K562 (cell line): ENCODE data around the gene U2AF1L4. TPM values are rescaled to one million over a fixed set of nuclear protein-coding genes. Genes with fewer than 3 reads are reported as not detected.

Experiments used
- BHLHE40 ChIP-seq: IDR thresholded peaks from 2 replicates; pipeline ENCODE4 v1.6.1; 2011; ENCODE audit warnings: low read length, improper control_type of control experiment
- BRF1 ChIP-seq: IDR thresholded peaks from 3 replicates; pipeline ENCODE4 v1.6.1; 2011; ENCODE audit warnings: borderline replicate concordance, mild to moderate bottlenecking; ENCODE audit not compliant: insufficient read length; ENCODE audit errors: extremely low read depth
- CBX1 ChIP-seq: sonication (generic); IDR thresholded peaks from 2 replicates; pipeline ENCODE4 v1.6.1; 2016; ENCODE audit warnings: antibody characterized with exemption, low read depth, mild to moderate bottlenecking
- ELF2 ChIP-seq: fragments of 250-450 bp; sonication (Bioruptor Pico); IDR thresholded peaks from 2 replicates; pipeline ENCODE4 v1.5.0; 2021; ENCODE audit warnings: mild to moderate bottlenecking
- GTF2F1 ChIP-seq: IDR thresholded peaks from 2 replicates; pipeline ENCODE4 v1.6.1; 2011; ENCODE audit warnings: low read depth, low read length, improper control_type of control experiment
- HCFC1 ChIP-seq: IDR thresholded peaks from 2 replicates; pipeline ENCODE4 v1.6.1; 2012; ENCODE audit warnings: low read depth, low read length, improper control_type of control experiment
- KAT2B ChIP-seq: IDR thresholded peaks from one replicate; pipeline ENCODE4 v1.6.1; 2012; ENCODE audit warnings: low read depth, mild to moderate bottlenecking, control low read depth, inconsistent platforms, low read length, moderate library complexity
- NFYB ChIP-seq: IDR thresholded peaks from 2 replicates; pipeline ENCODE4 v1.6.1; 2011; ENCODE audit warnings: mild to moderate bottlenecking, moderate library complexity; ENCODE audit not compliant: insufficient read length; ENCODE audit errors: extremely low read depth
- RBBP5 ChIP-seq: fragments of 200-600 bp; sonication (generic); IDR thresholded peaks from 2 replicates; pipeline ENCODE4 v1.6.1; 2012; ENCODE audit warnings: borderline replicate concordance, mild to moderate bottlenecking, low read length, control low read depth, inconsistent platforms; ENCODE audit not compliant: insufficient read depth, poor library complexity, severe bottlenecking
- RBM25 ChIP-seq: fragments of 200-400 bp; formaldehyde crosslinking; IDR thresholded peaks from 2 replicates; pipeline ENCODE4 v1.6.1; 2018; ENCODE audit warnings: low read length, low read depth, moderate library complexity; ENCODE audit not compliant: severe bottlenecking
- TEAD4 ChIP-seq, 2 experiments: sonication (generic) in 1 of 2; formaldehyde crosslinking in 1 of 2; IDR thresholded peaks; 2 replicates each; pipeline versions ENCODE4 v1.6.1 to v1.8.0; 2012 to 2022; ENCODE audit warnings: borderline replicate concordance in 1 of 2, inconsistent platforms in 1 of 2, low read length in 1 of 2, mild to moderate bottlenecking in 1 of 2, missing genetic modification reagents in 1 of 2
- ZKSCAN8 ChIP-seq: fragments of 200-800 bp; sonication (Bioruptor generic); IDR thresholded peaks from 2 replicates; pipeline ENCODE4 v1.6.1; 2016; ENCODE audit warnings: missing genetic modification characterization, missing compliant biosample characterization
- ZNF584 ChIP-seq: fragments of 200-800 bp; sonication (Bioruptor generic); IDR thresholded peaks from 2 replicates; pipeline ENCODE4 v1.6.1; 2016; ENCODE audit warnings: low read depth, mild to moderate bottlenecking, missing genetic modification characterization, missing compliant biosample characterization
- polyA plus RNA-seq, 8 experiments: library from polyadenylated mRNA; depleted of rRNA in 4 of 8; stranded (reverse) in 5 of 8; unstranded in 3 of 8; fragments of >200 nt; fragmentation: Nextera tagmentation in 2 of 8; fragmentation: Illumina TruSeq in 1 of 8; extraction: Ambion mirVana in 2 of 8; extraction: Trizol in 1 of 8; gene quantifications; 2 replicates each; pipeline versions ENCODE4 v1.2.1 to v1.2.3, GENCODE V29; 2011 to 2014; ENCODE audit warnings: inconsistent platforms in 1 of 8, missing spikeins in 1 of 8
- total RNA-seq, 7 experiments: library from RNA; depleted of rRNA in 6 of 7; stranded (reverse); fragments of >200 nt in 6 of 7; fragmentation: Illumina TruSeq in 2 of 7; extraction: Trizol in 2 of 7; gene quantifications; 2 replicates each; pipeline versions ENCODE4 v1.2.1 to v1.2.3, GENCODE V29; 2011 to 2021; ENCODE audit warnings: low replicate concordance in 1 of 7
- TF ChIP-seq, protein P1 (sequence below): IDR thresholded peaks from 2 replicates; pipeline ENCODE4 v1.6.1; 2012; ENCODE audit warnings: low read depth, low read length, improper control_type of control experiment, borderline replicate concordance
- TF ChIP-seq, protein P2 (sequence below), 2 experiments: fragments of 450-650 bp; formaldehyde crosslinking in 1 of 2; IDR thresholded peaks; 2 replicates each; pipeline versions ENCODE4 v1.4.0 to v1.6.1; 2014 to 2020; ENCODE audit warnings: mild to moderate bottlenecking in 2 of 2, borderline replicate concordance in 1 of 2, low read depth in 1 of 2

Gene U2AF1L4
- total and polyA plus RNA-seq, 9 of the 15 experiments (the other 6 are each of a cell fraction or from before 2014, with no cell fraction given), result 8.4 to 19.5 (median 12.6) TPM

DNA sequence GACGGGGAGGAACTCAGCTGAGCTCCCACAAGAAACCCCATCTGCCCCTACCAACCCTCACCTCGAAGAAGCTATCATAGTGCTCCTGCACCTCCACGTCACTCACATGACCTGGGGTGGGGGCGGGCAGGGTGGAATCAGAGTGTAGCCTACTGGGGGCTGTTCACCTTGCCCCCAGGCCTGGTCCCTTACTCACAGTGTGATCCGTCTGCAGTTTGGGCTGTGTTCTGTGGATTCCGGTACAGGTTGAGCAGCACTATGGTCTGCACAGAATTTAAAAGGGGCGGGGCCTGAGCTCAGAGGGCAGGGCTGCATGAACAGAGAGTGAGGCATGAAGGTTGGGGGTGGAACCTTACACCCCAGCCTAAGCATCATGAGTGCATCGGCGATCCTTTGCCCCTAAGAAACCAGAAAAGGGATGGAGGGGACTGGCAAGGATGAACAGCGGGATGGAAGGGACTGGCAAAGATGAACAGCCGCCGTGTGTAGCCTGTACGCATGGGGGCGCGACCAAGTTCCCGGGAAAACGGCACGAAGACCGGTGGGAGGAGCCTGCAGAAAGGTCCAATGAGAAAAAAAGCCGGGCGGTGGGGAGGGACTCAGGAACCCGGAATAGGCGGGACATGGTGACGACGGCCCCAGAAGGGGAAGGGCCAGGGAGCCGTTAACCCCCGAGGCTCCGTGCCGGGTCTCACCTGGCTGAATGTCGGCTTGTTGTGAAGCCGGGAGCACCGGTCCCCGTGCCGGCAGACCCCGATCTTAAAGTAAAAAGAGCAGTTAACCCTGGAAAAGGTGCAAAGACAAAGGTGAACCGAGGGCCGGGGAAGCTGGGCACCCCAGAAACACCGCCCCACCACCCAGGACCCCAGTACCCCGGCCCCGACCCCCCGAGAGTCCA is 539 bp downstream of the U2AF1L4 start (continued):
- TF ChIP-seq RBM25 (no peak), RBBP5 (peak; percentile 71), TEAD4 (IDR thresholded peaks at IDR 0.05; ENCODE audit: low read length) (0 out of 2 replicates have a peak, but pooled peaks have one; percentile 9), TEAD4 (CRISPR knock-in tag; IDR thresholded peaks at IDR 0.05; ENCODE audit: borderline replicate concordance) (no peak), BRF1 (no peak), GTF2F1 (no peak), KAT2B (no peak), HCFC1 (peak; percentile 35; the same call in 1 of the 2 replicates), NFYB (peak; percentile 38), ELF2 (CRISPR knock-in tag) (no peak), CBX1 (no peak), ZNF584 (no peak), BHLHE40 (0 out of 2 replicates have a peak, but pooled peaks have one; percentile 24), ZKSCAN8 (CRISPR knock-in tag) (no peak)
- TF ChIP-seq, protein P1, sequence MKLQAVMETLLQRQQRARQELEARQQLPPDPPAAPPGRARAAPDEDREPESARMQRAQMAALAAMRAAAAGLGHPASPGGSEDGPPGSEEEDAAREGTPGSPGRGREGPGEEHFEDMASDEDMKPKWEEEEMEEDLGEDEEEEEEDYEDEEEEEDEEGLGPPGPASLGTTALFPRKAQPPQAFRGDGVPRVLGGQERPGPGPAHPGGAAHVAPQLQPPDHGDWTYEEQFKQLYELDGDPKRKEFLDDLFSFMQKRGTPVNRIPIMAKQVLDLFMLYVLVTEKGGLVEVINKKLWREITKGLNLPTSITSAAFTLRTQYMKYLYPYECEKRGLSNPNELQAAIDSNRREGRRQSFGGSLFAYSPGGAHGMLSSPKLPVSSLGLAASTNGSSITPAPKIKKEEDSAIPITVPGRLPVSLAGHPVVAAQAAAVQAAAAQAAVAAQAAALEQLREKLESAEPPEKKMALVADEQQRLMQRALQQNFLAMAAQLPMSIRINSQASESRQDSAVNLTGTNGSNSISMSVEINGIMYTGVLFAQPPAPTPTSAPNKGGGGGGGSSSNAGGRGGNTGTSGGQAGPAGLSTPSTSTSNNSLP, result no peak
- TF ChIP-seq, protein P2, sequence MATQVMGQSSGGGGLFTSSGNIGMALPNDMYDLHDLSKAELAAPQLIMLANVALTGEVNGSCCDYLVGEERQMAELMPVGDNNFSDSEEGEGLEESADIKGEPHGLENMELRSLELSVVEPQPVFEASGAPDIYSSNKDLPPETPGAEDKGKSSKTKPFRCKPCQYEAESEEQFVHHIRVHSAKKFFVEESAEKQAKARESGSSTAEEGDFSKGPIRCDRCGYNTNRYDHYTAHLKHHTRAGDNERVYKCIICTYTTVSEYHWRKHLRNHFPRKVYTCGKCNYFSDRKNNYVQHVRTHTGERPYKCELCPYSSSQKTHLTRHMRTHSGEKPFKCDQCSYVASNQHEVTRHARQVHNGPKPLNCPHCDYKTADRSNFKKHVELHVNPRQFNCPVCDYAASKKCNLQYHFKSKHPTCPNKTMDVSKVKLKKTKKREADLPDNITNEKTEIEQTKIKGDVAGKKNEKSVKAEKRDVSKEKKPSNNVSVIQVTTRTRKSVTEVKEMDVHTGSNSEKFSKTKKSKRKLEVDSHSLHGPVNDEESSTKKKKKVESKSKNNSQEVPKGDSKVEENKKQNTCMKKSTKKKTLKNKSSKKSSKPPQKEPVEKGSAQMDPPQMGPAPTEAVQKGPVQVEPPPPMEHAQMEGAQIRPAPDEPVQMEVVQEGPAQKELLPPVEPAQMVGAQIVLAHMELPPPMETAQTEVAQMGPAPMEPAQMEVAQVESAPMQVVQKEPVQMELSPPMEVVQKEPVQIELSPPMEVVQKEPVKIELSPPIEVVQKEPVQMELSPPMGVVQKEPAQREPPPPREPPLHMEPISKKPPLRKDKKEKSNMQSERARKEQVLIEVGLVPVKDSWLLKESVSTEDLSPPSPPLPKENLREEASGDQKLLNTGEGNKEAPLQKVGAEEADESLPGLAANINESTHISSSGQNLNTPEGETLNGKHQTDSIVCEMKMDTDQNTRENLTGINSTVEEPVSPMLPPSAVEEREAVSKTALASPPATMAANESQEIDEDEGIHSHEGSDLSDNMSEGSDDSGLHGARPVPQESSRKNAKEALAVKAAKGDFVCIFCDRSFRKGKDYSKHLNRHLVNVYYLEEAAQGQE (IDR thresholded peaks at IDR 0.05; ENCODE audit: borderline replicate concordance), result peak; percentile 31; the same call in 1 of the 2 replicates
- TF ChIP-seq, protein P2 (CRISPR knock-in tag; IDR thresholded peaks at IDR 0.05; ENCODE audit: low read depth), result no peak
